Activated T-cell treated with anti-CD3 and anti-CD28 coated beads for 1 hour (primary cell): ENCODE results near the gene DDX39B.

Experiments
- DNase-seq: peaks from one replicate; pipeline ENCODE4 v3.0.0-alpha.2; 2020; ENCODE audit warnings: low read depth

The DDX39B gene

GRCh38 chr6:31485055-31485454 is 56.7 kb downstream of the DDX39B start:
- DNase-seq: no peak

DNA sequence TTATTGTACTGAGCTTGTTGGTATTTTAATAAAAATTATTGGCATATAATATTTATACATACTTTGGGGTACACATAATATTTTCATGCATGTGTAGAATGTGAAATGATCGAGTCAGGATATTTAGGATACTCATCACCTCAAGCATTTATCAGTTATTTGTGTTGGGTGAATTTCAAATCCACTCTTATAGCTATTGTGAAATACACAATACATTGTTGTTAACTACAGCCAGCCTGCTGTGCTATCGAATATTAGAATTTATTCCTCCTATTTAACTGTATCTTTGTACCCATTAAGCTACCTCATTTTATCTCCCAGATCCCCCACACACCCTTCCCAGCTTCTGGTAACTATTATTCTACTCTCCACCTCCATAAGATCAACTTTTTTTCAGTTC is 58.4 kb downstream of the DDX39B start:
- no peak for DNase-seq

GRCh38 chr6:31480574-31480973 is 61.2 kb downstream of the DDX39B start:
- DNase-seq: no peak
